SK-N-SH (cell line): ENCODE measurements around the gene LCN6.

Experiments
- CHD2 ChIP-seq: fragments of 150-350 bp; IDR thresholded peaks from 2 replicates; pipeline ENCODE4 v1.6.1; 2018; ENCODE audit warnings: low read length; ENCODE audit not compliant: partially characterized antibody
- CTCF ChIP-seq: fragments of 200-600 bp; sonication (generic); IDR thresholded peaks from 2 replicates; pipeline ENCODE4 v1.6.1; 2017; ENCODE audit warnings: antibody characterized with exemption, mild to moderate bottlenecking, moderate library complexity
- FOXM1 ChIP-seq: IDR thresholded peaks from 2 replicates; pipeline ENCODE4 v1.4.0; 2012; ENCODE audit warnings: low read depth, mild to moderate bottlenecking
- POLR2AphosphoS5 ChIP-seq: IDR thresholded peaks from 2 replicates; pipeline ENCODE4 v1.6.1; 2012; ENCODE audit warnings: low read depth, low read length
- YY1 ChIP-seq: IDR thresholded peaks from 2 replicates; pipeline ENCODE4 v1.4.0; 2012; ENCODE audit warnings: low read depth, mild to moderate bottlenecking

- TF ChIP-seq CTCF (no peak), POLR2AphosphoS5 (no peak), FOXM1 (no peak), YY1 (no peak), CHD2 (no peak)
Measured at GRCh38 chr9:136756836-136757235, 8.5 kb upstream of the LCN6 start.
